Measurements from ENCODE around the gene RASL10A.
A peak's percentile ranks its signal among the peaks of the same experiment; 100 is the strongest.
"Not testable (repeated sequence)": the region's sequence is repeated elsewhere in the genome, so short reads cannot be mapped to it uniquely, and the experiment has no call there.

RASL10A gene

DNA sequence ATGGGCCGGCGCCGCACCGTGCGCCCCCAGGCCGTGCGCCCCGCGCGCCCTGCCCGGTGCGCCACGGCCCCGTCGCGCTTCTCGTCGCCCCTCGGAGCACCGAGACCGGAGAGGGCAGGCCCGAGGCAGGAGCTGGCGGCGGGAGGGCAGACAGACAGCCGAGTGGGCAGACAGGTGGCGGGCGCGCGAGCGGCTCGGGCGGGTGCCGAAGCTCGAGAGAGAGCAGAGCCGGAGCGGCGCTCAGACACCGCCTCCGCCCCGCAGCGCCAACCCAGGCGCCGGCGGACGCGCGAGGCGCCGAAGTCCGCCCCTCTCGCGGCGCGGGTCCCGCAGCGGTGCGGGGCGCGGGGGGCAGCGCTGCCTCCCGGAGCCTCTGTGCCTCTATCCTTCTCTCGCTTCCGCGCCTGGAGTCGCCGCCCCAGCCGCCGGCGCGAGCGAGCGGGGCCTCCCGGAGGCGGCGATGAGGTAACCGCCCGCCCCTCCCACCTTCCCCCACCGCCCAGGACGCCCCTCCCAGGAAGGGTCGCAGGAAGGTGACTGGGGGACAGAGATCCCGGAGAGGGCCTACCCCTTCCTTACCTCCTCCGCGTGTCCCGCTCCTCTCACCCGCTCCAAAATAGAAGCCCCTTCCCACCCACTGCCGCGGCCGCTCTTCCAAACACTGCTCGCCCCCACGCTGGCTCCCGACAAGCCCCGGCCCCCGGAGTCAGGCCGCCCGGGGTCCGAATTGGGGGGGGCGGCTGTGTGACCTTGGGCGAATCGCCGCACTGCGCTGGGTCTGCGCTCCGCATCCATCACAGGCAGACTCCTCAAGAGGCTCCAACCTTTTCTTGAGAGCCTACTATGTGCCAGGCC lies at the start of gene RASL10A:
RASL10A (minus strand) TSS at position 412 of the 855 bp plus-strand sequence. CDS start 451 bp downstream, outside the sequence.
- TF ChIP-seq CTCF (conservative IDR thresholded peaks at IDR 0.05; ENCODE audit: control insufficient read depth, insufficient read depth, low read depth, low read length) = no peak
- no peak for DNase-seq (ENCODE audit: low read depth)
- H3K4me3 ChIP-seq (ENCODE audit: control insufficient read depth, low read depth, low read length) = no peak within 1 kb of the TSS

DNA sequence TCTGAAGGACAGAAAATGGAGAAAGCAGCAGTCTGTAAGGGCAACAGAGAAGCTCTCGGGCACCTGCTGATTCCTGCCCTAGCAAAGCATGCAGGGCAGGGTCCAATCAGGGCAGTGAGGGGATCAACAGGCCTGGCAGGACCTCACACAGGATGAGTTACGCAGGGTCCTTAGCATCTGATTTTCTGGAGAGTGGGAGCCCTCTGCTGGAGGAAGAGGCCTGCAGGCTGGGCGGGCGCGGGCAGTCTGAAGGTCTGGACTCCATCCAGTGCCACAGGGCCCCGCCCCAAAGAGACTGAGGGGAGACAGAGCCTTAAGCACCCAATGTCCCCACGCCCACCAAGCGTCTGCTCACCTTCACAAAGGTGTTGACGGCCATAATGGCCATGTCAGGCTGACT lies 44.0 kb upstream of the RASL10A start:
- TF ChIP-seq CTCF (conservative IDR thresholded peaks at IDR 0.05; ENCODE audit: control insufficient read depth, insufficient read depth, low read depth, low read length) = peak; percentile 57
- no peak overlapping the region for H3K4me3 ChIP-seq (ENCODE audit: control insufficient read depth, low read depth, low read length)
- peak; percentile 55 for DNase-seq (ENCODE audit: low read depth)

GRCh38 chr22:29357193-29357890 lies 41.8 kb upstream of the RASL10A start:
- not testable (repeated sequence) for H3K4me3 ChIP-seq (ENCODE audit: control insufficient read depth, low read depth, low read length); DNase-seq (ENCODE audit: low read depth)

DNA sequence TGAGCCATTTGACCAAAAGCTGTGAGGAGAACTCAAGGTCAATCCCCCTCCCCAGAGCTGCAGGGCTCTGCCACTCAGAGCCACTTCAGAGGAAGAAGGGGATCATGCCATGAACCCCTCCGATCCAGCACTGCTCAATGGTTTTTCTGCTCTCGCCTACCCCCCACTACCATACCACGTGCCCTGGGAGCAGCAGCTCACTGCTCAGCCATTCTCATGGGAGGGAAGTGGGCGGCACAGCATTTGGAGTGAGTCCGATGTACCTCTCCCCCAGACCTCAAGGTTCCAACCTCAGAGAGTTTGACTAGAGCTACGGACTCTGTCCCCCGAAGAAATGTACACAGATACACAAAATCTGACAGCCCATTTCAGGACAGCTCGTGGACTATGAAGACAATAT lies 38.4 kb upstream of the RASL10A start:
- DNase-seq (ENCODE audit: low read depth) = no peak
- H3K4me3 ChIP-seq (ENCODE audit: control insufficient read depth, low read depth, low read length) = no peak overlapping the region
- no peak for TF ChIP-seq CTCF (conservative IDR thresholded peaks at IDR 0.05; ENCODE audit: control insufficient read depth, insufficient read depth, low read depth, low read length)

DNA sequence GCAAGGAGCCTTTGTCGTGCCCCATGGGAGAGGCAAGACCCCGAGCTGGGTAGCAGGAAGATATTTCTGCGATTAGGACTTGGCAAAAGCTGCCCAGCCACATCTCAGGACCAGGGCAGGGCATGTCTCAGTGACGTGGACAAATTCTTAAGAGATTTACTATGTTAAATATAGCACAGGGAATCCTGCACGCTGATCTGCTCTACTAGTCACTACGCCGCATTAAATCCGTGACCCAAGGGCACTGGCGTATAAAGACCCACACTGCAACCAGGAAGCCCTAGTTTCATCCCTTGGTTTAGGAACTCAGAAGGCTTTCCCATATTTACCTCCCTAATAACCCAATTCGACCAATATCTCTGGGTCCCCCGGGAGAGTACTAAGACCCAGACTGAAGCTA lies 37.8 kb upstream of the RASL10A start:
- TF ChIP-seq CTCF (conservative IDR thresholded peaks at IDR 0.05; ENCODE audit: control insufficient read depth, insufficient read depth, low read depth, low read length) = no peak
- no peak for DNase-seq (ENCODE audit: low read depth)
- no peak overlapping the region for H3K4me3 ChIP-seq (ENCODE audit: control insufficient read depth, low read depth, low read length)

GRCh38 chr22:29352778-29353177 lies 37.3 kb upstream of the RASL10A start:
- no peak for TF ChIP-seq CTCF (conservative IDR thresholded peaks at IDR 0.05; ENCODE audit: control insufficient read depth, insufficient read depth, low read depth, low read length)
- no peak overlapping the region for H3K4me3 ChIP-seq (ENCODE audit: control insufficient read depth, low read depth, low read length)
- DNase-seq (ENCODE audit: low read depth) = no peak

DNA sequence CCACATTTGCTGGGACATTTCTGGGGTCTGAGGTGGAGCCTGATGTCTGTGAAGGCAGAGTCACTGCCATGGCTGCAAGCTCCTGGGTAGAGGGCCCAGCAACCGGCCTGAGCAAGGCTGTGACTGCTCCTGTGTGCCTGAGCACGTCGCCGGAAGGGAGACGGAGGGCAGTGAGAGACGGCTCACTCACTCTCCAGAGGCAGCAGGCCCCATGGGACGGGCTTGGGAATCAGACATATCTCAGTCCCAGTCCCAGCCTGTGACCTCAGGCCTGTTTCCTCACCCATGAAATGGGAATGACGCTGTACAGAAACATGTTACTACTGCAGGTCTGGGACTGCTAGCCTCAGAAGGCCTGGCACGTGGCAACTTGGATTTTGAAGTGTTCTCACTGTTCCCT lies 36.4 kb upstream of the RASL10A start:
- no peak for DNase-seq (ENCODE audit: low read depth)
- TF ChIP-seq CTCF (conservative IDR thresholded peaks at IDR 0.05; ENCODE audit: control insufficient read depth, insufficient read depth, low read depth, low read length) = no peak
- H3K4me3 ChIP-seq (ENCODE audit: control insufficient read depth, low read depth, low read length) = no peak overlapping the region
